Astrocyte of the spinal cord (primary cell): ENCODE data around the gene FGG.

Experiments used
- DNase-seq: peaks from one replicate; pipeline ENCODE4 v3.0.0; 2011; ENCODE audit warnings: low read depth, low spot score
- H3K4me3 ChIP-seq: 2 replicates; pipeline ENCODE4 v1.5.1; 2011; ENCODE audit warnings: low read depth, mild to moderate bottlenecking, low read length, moderate library complexity
- CTCF ChIP-seq: IDR thresholded peaks from 2 replicates; pipeline ENCODE4 v1.5.1; 2012; ENCODE audit warnings: low read depth, mild to moderate bottlenecking, low read length, inconsistent platforms
- in situ Hi-C: cut with HindIII; loops from 2 replicates; pipeline ENCODE4 v1.10.0; 2017; ENCODE audit warnings: low sequenced_read_pairs

The FGG gene

DNA sequence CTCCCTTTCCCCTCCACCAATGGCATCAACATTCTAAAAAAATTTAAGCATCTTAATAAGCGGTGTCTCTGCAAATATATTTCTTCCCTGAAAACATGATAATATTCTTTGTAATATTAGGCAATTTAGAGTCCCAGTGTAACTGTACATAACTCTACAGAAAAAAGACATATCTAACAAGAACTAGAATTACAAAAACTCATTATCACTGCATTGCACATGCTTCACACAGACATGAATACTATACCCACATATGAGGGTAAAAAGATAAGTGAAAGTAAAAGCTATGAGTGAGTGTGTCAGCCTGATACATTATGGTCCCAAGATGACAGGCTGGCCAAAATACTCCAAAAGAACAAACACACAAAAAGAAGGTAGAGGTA, 52.0 kb downstream of the FGG start:
- in situ Hi-C loops = no loop called here
- no peak for TF ChIP-seq CTCF
- no peak overlapping the region for H3K4me3 ChIP-seq
- DNase-seq = no peak

GRCh38 chr4:154559494-154560418, 52.7 kb downstream of the FGG start:
- in situ Hi-C loops = no loop called here
- TF ChIP-seq CTCF = peak; percentile 63
- DNase-seq = peak; percentile 63
- H3K4me3 ChIP-seq = no peak overlapping the region

DNA sequence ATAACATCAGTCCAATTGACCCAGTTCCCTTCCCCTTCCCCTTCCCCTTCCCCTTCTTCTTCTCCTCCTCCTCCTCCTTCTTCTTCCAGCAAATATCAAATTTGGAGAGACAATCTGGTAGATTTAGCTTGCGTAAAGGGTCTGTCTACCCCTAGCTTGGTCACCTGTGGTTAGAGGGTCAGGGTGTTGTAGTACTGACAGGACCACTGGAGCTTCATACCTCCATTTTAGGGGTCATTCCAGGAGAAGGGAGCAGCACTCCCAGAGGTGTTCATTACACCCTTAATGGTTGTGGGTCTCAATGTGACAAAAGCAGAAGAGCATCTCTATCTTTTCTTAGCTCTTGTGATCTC, 53.3 kb downstream of the FGG start:
- no peak for DNase-seq
- no peak for TF ChIP-seq CTCF
- in situ Hi-C loops = no loop called here
- H3K4me3 ChIP-seq = no peak overlapping the region
